Uterus (tissue), 4 donors: ENCODE data around the gene KCNK18. TPM values are rescaled to one million over a fixed set of nuclear protein-coding genes. Genes with fewer than 3 reads are reported as not detected.

Experiments used
- DNase-seq, 2 donors: peaks; one replicate each; pipeline ENCODE4 v3.0.0-alpha.2; 2019 to 2020
- H3K27ac ChIP-seq, 2 donors: fragments of 200-600 bp; sonication (generic); 1 replicate in 1 of 2; 2 replicates in 1 of 2; pipeline ENCODE4 v1.5.1; 2016 to 2018
- H3K27me3 ChIP-seq, 2 donors: fragments of 200-600 bp; sonication (generic); one replicate each; pipeline ENCODE4 v1.5.1; 2018 to 2019; ENCODE audit warnings: control low read depth in 1 of 2
- H3K36me3 ChIP-seq, 2 donors: fragments of 200-600 bp; sonication (generic); one replicate each; pipeline ENCODE4 v1.5.1; 2019; ENCODE audit warnings: control low read depth in 1 of 2
- H3K4me1 ChIP-seq, 2 donors: fragments of 200-600 bp; sonication (generic); one replicate each; pipeline ENCODE4 v1.5.1; 2018 to 2019; ENCODE audit warnings: control low read depth in 1 of 2
- H3K4me3 ChIP-seq, 2 donors: fragments of 200-600 bp; sonication (generic); 1 replicate in 1 of 2; 2 replicates in 1 of 2; pipeline ENCODE4 v1.5.1; 2018 to 2019; ENCODE audit warnings: mild to moderate bottlenecking in 1 of 2
- H3K9me3 ChIP-seq, 2 donors: fragments of 200-600 bp; sonication (generic); one replicate each; pipeline ENCODE4 v1.5.1; 2019; ENCODE audit warnings: control low read depth in 1 of 2
- CTCF ChIP-seq, 4 experiments: fragments of 200-600 bp in 2 of 4; fragments of 450-650 bp in 2 of 4; sonication (generic) in 2 of 4; IDR thresholded peaks; one replicate each; pipeline ENCODE4 v1.5.1; 2016 to 2019; ENCODE audit warnings: antibody characterized with exemption in 4 of 4, mild to moderate bottlenecking in 2 of 4, moderate library complexity in 1 of 4
- POLR2A ChIP-seq, 2 donors: fragments of 450-650 bp; IDR thresholded peaks; one replicate each; pipeline ENCODE4 v1.6.1; 2016; ENCODE audit warnings: antibody characterized with exemption in 2 of 2, mild to moderate bottlenecking in 1 of 2, moderate library complexity in 1 of 2
- intact Hi-C: fragments of 100-400 bp; cut with DNase I; formaldehyde crosslinking; loops from one replicate; pipeline ENCODE4 v1.15.1; 2023; ENCODE audit warnings: low total_unique reads
- total RNA-seq, 4 donors: library from RNA; depleted of rRNA in 3 of 4; stranded (reverse); fragments of >200 nt in 3 of 4; gene quantifications; one replicate each; pipeline versions ENCODE4 v1.1.0 to v1.2.4, GENCODE V29; 2014 to 2023
- donor health status: DM: yes; HTN: yes; CAD: no.

KCNK18 gene
- total RNA-seq, 4 donors from 2014 or later, result not detected

- intact Hi-C loops, result no loop called here
- TF ChIP-seq POLR2A (IDR thresholded peaks at IDR 0.05) (no peak), CTCF (IDR thresholded peaks at IDR 0.05) (no peak)
- Histone ChIP-seq H3K4me3 (no peak overlapping the region), H3K36me3 (no peaks in the 10 kb centered on the region), H3K27me3 (no peaks in the 10 kb centered on the region), H3K4me1 (no peaks in the 10 kb centered on the region), H3K9me3 (no peaks in the 10 kb centered on the region), H3K27ac (no peak overlapping the region)
- DNase-seq, result no peak
Measured at GRCh38 chr10:117253908-117254307, 56.6 kb downstream of the KCNK18 start.

DNA sequence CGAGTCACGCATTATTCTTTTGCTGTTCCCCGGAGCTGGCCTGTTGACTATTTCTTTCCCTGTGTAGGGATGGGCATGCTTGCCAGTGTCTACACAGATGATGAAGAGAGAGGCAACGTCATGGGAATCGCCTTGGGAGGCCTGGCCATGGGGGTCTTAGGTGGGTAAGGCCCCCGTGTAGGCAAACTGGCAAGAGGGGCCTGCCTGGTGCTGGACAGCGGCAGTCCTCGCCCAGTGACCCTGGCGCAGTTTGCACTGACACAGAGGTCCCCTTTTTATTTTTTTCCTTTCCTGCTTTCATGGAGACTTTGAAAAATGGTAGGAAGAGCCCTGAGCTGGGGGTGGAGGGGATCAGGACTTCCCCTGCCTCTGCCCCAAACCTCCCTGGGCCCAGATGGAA, 57.0 kb downstream of the KCNK18 start:
- Histone ChIP-seq H3K27ac (no peak overlapping the region), H3K4me3 (no peak overlapping the region), H3K36me3 (no peaks in the 10 kb centered on the region), H3K9me3 (no peaks in the 10 kb centered on the region), H3K4me1 (no peaks in the 10 kb centered on the region), H3K27me3 (no peaks in the 10 kb centered on the region)
- no peak for DNase-seq
- TF ChIP-seq CTCF (IDR thresholded peaks at IDR 0.05), result no peak
- TF ChIP-seq POLR2A (IDR thresholded peaks at IDR 0.05), result no peak
- intact Hi-C loops, result no loop called here

GRCh38 chr10:117254774-117255735, 57.8 kb downstream of the KCNK18 start:
- H3K36me3 ChIP-seq, result no peaks in the 10 kb centered on the region
- TF ChIP-seq CTCF (IDR thresholded peaks at IDR 0.05), result no peak
- TF ChIP-seq POLR2A (IDR thresholded peaks at IDR 0.05), result no peak
- H3K4me3 ChIP-seq, result no peak overlapping the region
- H3K27me3 ChIP-seq, result no peaks in the 10 kb centered on the region
- no peak for DNase-seq
- no peaks in the 10 kb centered on the region for H3K4me1 ChIP-seq
- intact Hi-C loops, result no loop called here
- H3K9me3 ChIP-seq, result no peaks in the 10 kb centered on the region
- no peak overlapping the region for H3K27ac ChIP-seq

DNA sequence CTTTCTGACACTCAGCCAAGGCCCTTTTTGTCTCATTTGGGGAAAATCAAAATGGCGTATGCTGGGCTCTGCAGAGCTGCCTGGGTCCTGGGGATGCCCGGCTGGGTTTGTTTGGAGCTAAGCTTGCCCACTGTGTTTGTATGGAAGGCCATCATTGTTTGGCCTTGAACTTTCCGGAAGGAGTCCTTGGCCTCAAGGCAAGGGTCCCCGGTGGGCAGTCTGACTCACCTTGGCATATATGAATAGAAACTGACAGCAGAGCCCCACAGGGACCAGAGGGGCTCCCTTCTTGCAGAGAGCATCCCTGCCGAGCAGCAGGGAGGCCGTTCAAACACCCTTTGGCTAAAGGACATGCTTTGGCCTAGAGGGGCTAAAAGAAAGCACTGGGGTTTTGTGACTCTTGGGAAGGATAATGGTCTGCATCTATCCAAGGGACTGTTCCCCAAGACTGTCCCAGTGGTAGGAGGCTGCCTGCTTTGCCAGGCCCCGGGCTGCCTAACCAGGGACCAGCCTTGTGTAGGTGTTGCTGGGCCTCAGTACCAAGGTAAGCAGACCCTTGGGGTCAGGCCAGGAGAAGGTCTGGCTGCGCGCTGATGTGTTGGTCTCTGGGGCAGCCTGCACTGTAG, 58.7 kb downstream of the KCNK18 start:
- Histone ChIP-seq H3K27ac (no peak overlapping the region), H3K4me1 (no peaks in the 10 kb centered on the region), H3K36me3 (no peaks in the 10 kb centered on the region), H3K4me3 (no peak overlapping the region), H3K9me3 (no peaks in the 10 kb centered on the region), H3K27me3 (no peaks in the 10 kb centered on the region)
- no peak for DNase-seq
- TF ChIP-seq CTCF (IDR thresholded peaks at IDR 0.05) (no peak), POLR2A (IDR thresholded peaks at IDR 0.05) (no peak)
- intact Hi-C loops, result no loop called here

DNA sequence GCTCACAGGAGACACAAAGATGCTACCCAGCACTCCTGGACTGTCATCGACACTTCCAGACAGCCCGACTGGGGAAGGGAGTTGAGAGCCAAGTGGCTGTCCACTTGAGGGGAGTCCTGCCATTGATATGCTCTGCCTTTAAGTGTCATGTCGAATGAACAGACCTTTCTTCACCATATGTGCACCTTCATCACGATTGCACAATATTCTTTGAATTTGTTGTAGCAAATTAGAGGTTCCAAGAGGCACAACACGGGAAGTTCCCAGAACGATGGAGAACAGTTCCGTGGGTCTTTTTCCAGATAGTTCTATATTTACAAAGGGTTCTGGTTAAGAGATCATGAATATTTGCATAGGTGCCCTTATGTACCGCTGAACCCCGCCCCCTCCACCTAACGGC, 59.6 kb downstream of the KCNK18 start:
- intact Hi-C loops, result no loop called here
- H3K9me3 ChIP-seq, result no peaks in the 10 kb centered on the region
- H3K4me3 ChIP-seq, result no peak overlapping the region
- H3K27ac ChIP-seq, result no peak overlapping the region
- TF ChIP-seq CTCF (IDR thresholded peaks at IDR 0.05) (no peak), POLR2A (IDR thresholded peaks at IDR 0.05) (no peak)
- H3K4me1 ChIP-seq, result no peaks in the 10 kb centered on the region
- DNase-seq, result no peak
- H3K36me3 ChIP-seq, result no peaks in the 10 kb centered on the region
- no peaks in the 10 kb centered on the region for H3K27me3 ChIP-seq
